Stimulated activated effector memory CD8-positive, alpha-beta T cell treated with anti-CD3 and anti-CD28 coated beads, Interleukin-12 subunit alpha, Interleukin-12 subunit beta, amount 100 ng/mL, for 72 hours (primary cell): ENCODE measurements around the gene GRIK3.

Experiments used
- ATAC-seq: fragments of 150-1000 bp; cut with Tn5 transposase; 2 replicates; pipeline ENCODE4 v1.10.0; 2021
- DNase-seq, 2 donors: peaks; one replicate each; pipeline ENCODE4 v3.0.0; 2021 to 2022; ENCODE audit warnings: low spot score in 2 of 2
- H3K27ac Mint-ChIP-seq: one replicate; pipeline ENCODE4 v1.8.0; 2022; ENCODE audit warnings: mild to moderate bottlenecking, mixed read lengths
- H3K36me3 Mint-ChIP-seq: one replicate; pipeline ENCODE4 v1.8.0; 2022; ENCODE audit warnings: mild to moderate bottlenecking, mixed read lengths
- H3K4me1 Mint-ChIP-seq: one replicate; pipeline ENCODE4 v1.8.0; 2022; ENCODE audit warnings: mixed read lengths
- H3K4me3 Mint-ChIP-seq: one replicate; pipeline ENCODE4 v1.8.0; 2022; ENCODE audit warnings: mild to moderate bottlenecking, mixed read lengths
- H3K9me3 Mint-ChIP-seq: one replicate; pipeline ENCODE4 v1.8.0; 2022; ENCODE audit warnings: mixed read lengths

Gene GRIK3

GRCh38 chr1:36883315-36883949, 150.9 kb downstream of the GRIK3 start:
- no peak overlapping the region for H3K27ac Mint-ChIP-seq
- ATAC-seq (no peak), DNase-seq (peak in 1 of 2 donors; percentile 41)
- H3K4me1 Mint-ChIP-seq: no peaks in the 10 kb centered on the region
- no peak overlapping the region for H3K4me3 Mint-ChIP-seq
- H3K9me3 Mint-ChIP-seq: no peaks in the 10 kb centered on the region
- H3K36me3 Mint-ChIP-seq: no peaks in the 10 kb centered on the region

DNA sequence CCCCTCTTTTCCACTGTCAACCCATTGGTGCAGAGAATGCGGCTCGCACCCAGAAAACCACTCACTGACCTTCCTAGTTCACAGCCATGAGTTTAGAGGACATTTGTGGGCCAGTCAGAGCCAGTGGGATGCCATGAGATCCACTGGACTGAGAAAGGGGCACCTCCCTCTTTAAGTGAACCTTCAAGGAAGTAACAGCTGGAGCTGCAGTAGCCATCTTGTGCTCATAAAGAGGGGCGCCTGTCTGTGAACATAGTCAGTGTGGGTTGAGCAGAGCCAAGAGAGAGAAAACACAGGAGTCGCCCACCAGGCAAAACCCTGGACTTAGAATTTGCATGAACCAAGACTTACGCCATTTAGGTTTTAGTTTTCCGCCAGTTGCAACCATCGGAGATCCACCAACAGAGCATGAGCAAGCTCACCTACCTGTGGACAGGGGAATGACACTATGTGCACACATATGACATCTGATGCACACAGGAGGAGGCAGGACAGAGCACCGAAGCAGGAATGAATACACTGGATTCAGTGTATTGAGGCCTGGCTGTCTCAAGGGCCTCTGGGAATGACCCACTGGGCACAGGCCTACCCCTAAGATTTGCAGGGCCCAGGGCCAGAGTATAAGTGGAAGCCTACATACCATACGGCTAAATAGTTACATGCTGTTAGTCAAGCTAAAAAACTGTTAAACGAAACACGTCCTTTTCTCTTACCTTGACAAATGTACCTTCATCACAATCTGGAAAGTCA, 151.6 kb downstream of the GRIK3 start:
- no peaks in the 10 kb centered on the region for H3K4me1 Mint-ChIP-seq
- no peaks in the 10 kb centered on the region for H3K36me3 Mint-ChIP-seq
- DNase-seq (peak in 1 of 2 donors; percentile 25), ATAC-seq (no peak)
- no peaks in the 10 kb centered on the region for H3K9me3 Mint-ChIP-seq
- no peak overlapping the region for H3K27ac Mint-ChIP-seq
- no peak overlapping the region for H3K4me3 Mint-ChIP-seq

- Mint-ChIP-seq H3K27ac (no peak overlapping the region), H3K4me3 (no peak overlapping the region), H3K4me1 (no peaks in the 10 kb centered on the region), H3K36me3 (no peaks in the 10 kb centered on the region), H3K9me3 (no peaks in the 10 kb centered on the region)
- DNase-seq (peak in 1 of 2 donors; percentile 25), ATAC-seq (no peak)
These were observed 152.8 kb downstream of the GRIK3 start for GRCh38 chr1:36881541-36881940.

- no peak overlapping the region for H3K27ac Mint-ChIP-seq
- H3K36me3 Mint-ChIP-seq: no peaks in the 10 kb centered on the region
- no peaks in the 10 kb centered on the region for H3K4me1 Mint-ChIP-seq
- DNase-seq: peak in 1 of 2 donors; percentile 7
- no peaks in the 10 kb centered on the region for H3K9me3 Mint-ChIP-seq
- no peak for ATAC-seq
- no peak overlapping the region for H3K4me3 Mint-ChIP-seq
These were observed 153.3 kb downstream of the GRIK3 start for GRCh38 chr1:36881068-36881405.

DNA sequence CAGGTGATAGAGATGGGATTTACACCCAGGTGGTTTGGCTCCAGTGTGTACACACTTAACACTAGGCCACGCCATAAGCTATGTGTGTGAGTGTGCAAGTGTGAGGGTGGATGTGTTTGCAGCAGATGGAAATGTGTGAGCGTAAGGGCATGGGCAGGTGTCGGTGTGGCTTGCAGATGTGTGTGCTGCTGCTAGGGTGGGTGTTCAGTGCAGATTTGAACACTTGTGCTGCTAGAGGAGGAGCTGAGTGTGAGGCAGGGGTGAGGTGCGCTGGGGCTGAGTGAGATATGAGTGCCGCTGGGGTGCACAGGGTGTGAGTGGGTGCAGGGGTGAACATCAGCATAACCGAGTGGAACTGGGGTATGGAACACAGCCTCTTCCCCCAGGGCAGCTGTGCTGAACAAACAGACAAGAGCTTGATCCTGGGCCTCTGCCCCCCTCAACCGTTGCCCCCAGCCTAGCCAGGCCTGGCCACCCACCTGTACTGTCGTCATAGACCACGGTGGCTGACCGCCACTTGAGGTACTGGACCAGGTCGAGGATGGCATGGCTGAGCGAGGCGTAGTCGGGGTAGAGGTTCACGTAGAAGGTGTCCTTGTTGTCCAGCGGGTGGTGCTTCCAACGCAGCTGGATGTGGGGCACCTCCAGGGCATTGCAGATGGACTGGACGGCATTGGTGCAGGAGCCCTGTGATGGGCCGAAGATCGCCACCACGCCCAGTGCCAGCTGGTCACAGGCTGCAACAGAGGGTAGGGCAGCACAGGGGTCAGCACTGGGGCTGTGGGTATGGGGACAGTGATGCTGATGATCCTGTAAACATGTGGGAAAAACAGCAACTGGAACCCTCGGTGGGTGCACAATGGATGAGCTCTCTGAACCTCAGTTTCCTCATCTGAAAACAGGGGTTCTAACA, 153.9 kb downstream of the GRIK3 start:
- H3K9me3 Mint-ChIP-seq: no peaks in the 10 kb centered on the region
- DNase-seq (peak in 1 of 2 donors; percentile 35), ATAC-seq (no peak)
- H3K4me3 Mint-ChIP-seq: no peak overlapping the region
- no peaks in the 10 kb centered on the region for H3K4me1 Mint-ChIP-seq
- no peaks in the 10 kb centered on the region for H3K36me3 Mint-ChIP-seq
- H3K27ac Mint-ChIP-seq: no peak overlapping the region

DNA sequence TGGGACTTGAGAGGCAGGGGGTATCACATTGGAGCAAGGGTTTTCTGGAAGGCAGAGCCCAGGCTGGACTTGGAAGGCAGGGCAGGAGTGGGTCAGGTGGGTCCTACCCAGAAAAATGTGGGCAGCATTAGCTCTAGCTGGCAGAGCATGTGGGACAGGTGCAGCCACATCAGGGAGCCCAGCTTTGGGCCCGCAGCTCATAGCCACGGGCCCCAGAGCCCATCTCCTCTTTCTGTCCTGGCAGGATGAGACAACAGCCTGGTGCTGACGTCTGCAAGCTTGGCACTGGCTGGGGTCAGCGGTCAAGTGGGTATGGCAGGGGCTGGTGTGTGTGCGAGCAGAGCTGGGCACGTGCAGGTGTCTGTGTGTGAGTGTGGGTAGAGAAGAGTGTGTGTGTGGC, 154.7 kb downstream of the GRIK3 start:
- H3K4me1 Mint-ChIP-seq: no peaks in the 10 kb centered on the region
- H3K36me3 Mint-ChIP-seq: no peaks in the 10 kb centered on the region
- H3K27ac Mint-ChIP-seq: no peak overlapping the region
- no peak overlapping the region for H3K4me3 Mint-ChIP-seq
- no peak for DNase-seq
- ATAC-seq: no peak
- H3K9me3 Mint-ChIP-seq: no peaks in the 10 kb centered on the region

GRCh38 chr1:36876990-36877389, 157.3 kb downstream of the GRIK3 start:
- DNase-seq (peak in 1 of 2 donors; percentile 22), ATAC-seq (no peak)
- no peak overlapping the region for H3K27ac Mint-ChIP-seq
- H3K4me1 Mint-ChIP-seq: no peaks in the 10 kb centered on the region
- H3K4me3 Mint-ChIP-seq: no peak overlapping the region
- no peaks in the 10 kb centered on the region for H3K36me3 Mint-ChIP-seq
- no peaks in the 10 kb centered on the region for H3K9me3 Mint-ChIP-seq

DNA sequence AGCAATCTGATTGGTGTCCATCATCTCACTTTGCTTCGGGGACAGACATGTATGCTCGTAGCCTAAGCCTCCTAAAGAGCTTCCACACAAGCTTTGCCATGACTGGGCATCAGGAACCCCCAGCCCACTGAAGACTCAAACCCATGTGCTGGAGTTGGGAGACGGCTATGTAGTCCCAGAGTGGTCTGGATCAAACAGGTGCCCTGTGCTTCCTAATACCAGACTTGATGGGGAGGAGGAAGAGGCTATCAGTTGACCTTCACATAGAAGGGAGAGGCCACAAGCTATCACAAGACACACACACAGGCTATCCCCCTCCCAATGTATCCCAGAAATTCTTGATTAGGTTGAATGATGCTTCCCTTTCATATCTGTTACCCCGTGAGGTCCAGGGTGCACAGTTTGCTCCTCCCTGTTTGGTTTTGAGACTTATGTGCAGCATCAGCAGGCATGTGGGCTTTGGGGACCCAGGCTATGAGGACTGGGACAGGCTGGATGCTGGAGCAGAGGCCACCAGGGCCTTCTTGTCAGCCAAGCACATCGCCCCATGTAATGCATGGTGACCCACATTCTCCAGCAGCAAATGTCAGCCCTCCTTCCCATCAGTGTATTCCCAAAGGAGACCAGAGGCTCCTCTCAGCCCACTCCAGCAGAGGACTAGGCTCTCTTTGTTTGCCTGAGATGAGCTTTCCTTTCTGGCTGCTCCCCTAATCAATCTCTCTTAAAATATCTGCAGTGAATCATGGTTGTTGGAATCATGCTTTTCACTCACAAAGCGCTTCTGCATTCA, 159.8 kb downstream of the GRIK3 start:
- no peaks in the 10 kb centered on the region for H3K36me3 Mint-ChIP-seq
- no peaks in the 10 kb centered on the region for H3K9me3 Mint-ChIP-seq
- no peaks in the 10 kb centered on the region for H3K4me1 Mint-ChIP-seq
- no peak for ATAC-seq
- H3K27ac Mint-ChIP-seq: no peak overlapping the region
- no peak overlapping the region for H3K4me3 Mint-ChIP-seq
- no peak for DNase-seq

DNA sequence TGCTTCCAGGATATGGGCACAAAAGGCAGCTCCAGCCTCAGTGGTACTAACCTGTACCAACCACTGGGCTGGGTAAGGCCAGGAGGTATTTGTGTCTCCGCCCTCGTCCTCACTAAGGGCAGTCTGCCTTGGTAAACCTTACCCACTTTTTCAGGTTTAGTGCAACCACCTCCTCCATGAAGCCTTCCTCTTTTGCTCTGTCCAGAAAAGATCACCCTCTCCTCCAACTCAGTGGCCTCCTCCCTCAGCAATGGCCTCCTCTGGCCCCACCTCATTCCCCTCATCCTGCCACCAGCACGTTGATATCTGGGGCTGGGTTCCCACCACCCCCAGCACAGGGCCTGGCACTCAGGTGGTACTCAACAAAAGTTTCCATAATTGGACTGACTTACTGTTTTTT, 161.5 kb downstream of the GRIK3 start:
- no peaks in the 10 kb centered on the region for H3K36me3 Mint-ChIP-seq
- DNase-seq (no peak), ATAC-seq (no peak)
- H3K9me3 Mint-ChIP-seq: no peaks in the 10 kb centered on the region
- no peaks in the 10 kb centered on the region for H3K4me1 Mint-ChIP-seq
- no peak overlapping the region for H3K4me3 Mint-ChIP-seq
- no peak overlapping the region for H3K27ac Mint-ChIP-seq

- DNase-seq (no peak), ATAC-seq (no peak)
- Mint-ChIP-seq H3K27ac (no peak overlapping the region), H3K4me3 (no peak overlapping the region), H3K4me1 (no peaks in the 10 kb centered on the region), H3K36me3 (no peaks in the 10 kb centered on the region), H3K9me3 (no peaks in the 10 kb centered on the region)
These were observed 162.1 kb downstream of the GRIK3 start for GRCh38 chr1:36872126-36872754.

DNA sequence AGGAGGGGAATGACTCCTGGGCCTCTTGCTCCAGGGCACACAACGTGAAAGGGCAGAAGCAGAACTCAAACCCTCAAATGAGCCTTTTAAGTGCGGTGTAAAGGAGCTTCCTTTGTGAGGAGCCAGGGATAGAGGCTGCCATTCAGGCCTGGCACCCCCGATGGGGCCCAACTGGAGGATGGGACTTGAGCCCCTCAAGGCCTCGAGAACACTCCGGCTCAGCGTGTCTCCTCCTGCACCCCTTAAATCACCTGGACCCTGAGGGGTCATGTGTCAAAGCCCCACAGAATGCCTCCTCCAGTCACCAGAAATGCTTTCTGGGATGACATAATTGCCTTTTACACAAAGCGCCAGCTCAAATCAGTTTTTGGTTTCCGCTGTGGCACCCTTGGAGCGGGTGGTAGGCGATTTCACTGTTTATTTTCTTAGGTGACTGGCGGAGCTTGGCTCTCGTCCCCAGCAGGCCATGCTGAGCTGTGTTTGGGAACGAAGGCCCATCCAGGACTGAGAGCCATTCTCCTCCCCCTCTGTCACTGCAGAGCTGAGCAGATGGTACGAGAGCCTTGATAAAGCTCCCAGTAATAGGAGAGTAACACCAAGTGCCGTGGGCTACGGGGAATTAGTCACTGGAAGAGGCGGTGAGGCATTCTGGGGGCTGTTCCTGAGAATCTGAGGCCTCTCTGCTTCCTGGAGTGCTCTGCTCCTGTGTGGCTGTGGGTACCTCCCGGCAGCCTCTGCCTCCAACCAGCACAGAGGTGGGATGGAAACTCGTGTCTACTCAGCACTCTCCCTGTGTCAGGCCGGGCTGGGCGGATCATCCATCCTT, 163.0 kb downstream of the GRIK3 start:
- Mint-ChIP-seq H3K4me3 (no peak overlapping the region), H3K4me1 (no peaks in the 10 kb centered on the region), H3K36me3 (no peaks in the 10 kb centered on the region), H3K9me3 (no peaks in the 10 kb centered on the region), H3K27ac (no peak overlapping the region)
- ATAC-seq: no peak
- DNase-seq: no peak

DNA sequence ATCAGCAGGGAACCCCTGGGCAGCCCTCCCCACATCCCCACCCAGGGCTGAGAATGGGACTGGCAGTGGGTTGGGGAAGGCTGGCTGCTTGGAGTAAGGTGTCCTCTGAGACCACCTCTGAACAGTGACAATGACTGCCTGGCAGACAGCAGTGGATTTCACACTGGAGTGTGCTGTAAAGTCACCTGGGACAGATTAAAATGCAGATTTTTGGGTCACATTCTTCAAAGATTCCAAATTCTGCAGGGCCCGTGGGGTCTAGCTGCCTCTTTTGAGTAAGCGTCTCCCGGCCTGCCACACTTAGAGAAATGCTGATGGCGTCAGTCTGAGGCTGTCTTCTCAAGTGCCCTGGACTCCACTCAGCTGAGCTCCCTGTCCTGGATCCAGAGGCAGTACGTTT, 164.5 kb downstream of the GRIK3 start:
- no peak overlapping the region for H3K4me3 Mint-ChIP-seq
- no peaks in the 10 kb centered on the region for H3K4me1 Mint-ChIP-seq

DNA sequence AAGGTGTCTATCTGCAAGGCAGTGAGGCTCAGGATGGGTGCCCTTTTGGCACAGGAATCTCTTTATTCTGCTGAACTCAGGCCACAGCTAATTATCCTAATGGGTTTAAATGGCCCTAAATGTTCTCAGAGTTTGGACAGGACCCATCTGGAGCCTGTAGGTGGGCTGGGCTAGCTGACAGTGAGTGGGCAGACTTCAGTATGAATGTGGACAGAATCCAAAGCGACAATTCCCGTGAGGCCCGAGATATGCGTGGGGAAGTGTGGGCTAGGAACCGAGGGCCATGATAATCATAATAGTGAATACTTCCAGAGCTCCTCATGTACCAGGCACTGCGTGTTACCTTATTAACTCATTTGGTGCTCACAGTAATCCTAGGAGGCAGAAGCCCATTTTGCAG, 165.3 kb downstream of the GRIK3 start:
- ATAC-seq: no peak
- Mint-ChIP-seq H3K9me3 (no peaks in the 10 kb centered on the region), H3K36me3 (no peaks in the 10 kb centered on the region), H3K4me3 (no peak overlapping the region), H3K27ac (no peak overlapping the region), H3K4me1 (no peaks in the 10 kb centered on the region)
- DNase-seq: no peak

More for the DNA sequence above, 164.5 kb downstream of the GRIK3 start:
- Mint-ChIP-seq H3K27ac (no peak overlapping the region), H3K36me3 (no peaks in the 10 kb centered on the region), H3K9me3 (no peaks in the 10 kb centered on the region)
- no peak for DNase-seq
- no peak for ATAC-seq

DNA sequence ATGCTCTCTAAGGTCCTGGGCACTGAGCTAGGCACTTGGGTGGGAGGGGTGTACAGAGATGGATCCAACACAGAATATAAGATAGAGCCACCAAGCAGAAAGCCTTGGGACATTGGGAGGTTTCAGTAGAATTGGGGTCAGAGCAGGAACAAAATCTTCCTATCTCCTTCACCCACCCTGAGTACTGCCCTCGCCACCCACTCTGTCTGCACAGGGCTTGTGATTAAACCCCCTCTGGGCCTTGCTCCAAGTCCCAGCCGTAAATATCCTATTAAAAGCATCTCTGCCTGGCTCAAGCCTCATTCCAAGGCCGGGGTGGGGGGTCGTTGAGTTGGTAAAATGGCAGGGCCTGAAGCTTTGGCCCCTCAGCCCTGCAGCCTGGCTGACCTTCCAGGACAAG, 166.7 kb downstream of the GRIK3 start:
- Mint-ChIP-seq H3K27ac (no peak overlapping the region), H3K36me3 (no peaks in the 10 kb centered on the region), H3K4me3 (no peak overlapping the region), H3K4me1 (no peaks in the 10 kb centered on the region), H3K9me3 (no peaks in the 10 kb centered on the region)
- no peak for DNase-seq
- no peak for ATAC-seq
